HEK293T (cell line): Measurements from ENCODE around the gene ZIC2.

Experiments
- BHLHE40 ChIP-seq: fragments of 450-650 bp; IDR thresholded peaks from 2 replicates; pipeline ENCODE4 v1.6.1; 2016; ENCODE audit warnings: mild to moderate bottlenecking, moderate library complexity, borderline replicate concordance
- ELF4 ChIP-seq: fragments of 450-650 bp; IDR thresholded peaks from 2 replicates; pipeline ENCODE4 v1.6.1; 2017; ENCODE audit warnings: antibody characterized with exemption
- FOXA1 ChIP-seq: fragments of 450-650 bp; IDR thresholded peaks from 2 replicates; pipeline ENCODE4 v1.6.1; 2016; ENCODE audit warnings: mild to moderate bottlenecking
- FOXK2 ChIP-seq: fragments of 450-650 bp; IDR thresholded peaks from 2 replicates; pipeline ENCODE4 v1.6.1; 2016; ENCODE audit warnings: mild to moderate bottlenecking
- FOXM1 ChIP-seq: fragments of 450-650 bp; IDR thresholded peaks from 2 replicates; pipeline ENCODE4 v1.6.1; 2017; ENCODE audit warnings: mild to moderate bottlenecking, borderline replicate concordance
- HDGF ChIP-seq: fragments of 450-650 bp; IDR thresholded peaks from 2 replicates; pipeline ENCODE4 v1.6.1; 2017; ENCODE audit warnings: antibody characterized with exemption, borderline replicate concordance
- L3MBTL2 ChIP-seq: fragments of 450-650 bp; conservative IDR thresholded peaks from 2 replicates; pipeline ENCODE4 v1.6.1; 2016; ENCODE audit warnings: mild to moderate bottlenecking
- LEF1 ChIP-seq: fragments of 450-650 bp; IDR thresholded peaks from 2 replicates; pipeline ENCODE4 v1.6.1; 2017; ENCODE audit warnings: mild to moderate bottlenecking, borderline replicate concordance
- NFRKB ChIP-seq: fragments of 450-650 bp; IDR thresholded peaks from 2 replicates; pipeline ENCODE4 v1.6.1; 2016; ENCODE audit warnings: mild to moderate bottlenecking, moderate library complexity
- PKNOX1 ChIP-seq: fragments of 450-650 bp; IDR thresholded peaks from 2 replicates; pipeline ENCODE4 v1.6.1; 2016
- SP1 ChIP-seq: fragments of 450-650 bp; IDR thresholded peaks from 2 replicates; pipeline ENCODE4 v1.6.1; 2017
- SUZ12 ChIP-seq: fragments of 450-650 bp; IDR thresholded peaks from 2 replicates; pipeline ENCODE4 v1.6.1; 2016; ENCODE audit warnings: mild to moderate bottlenecking
- TARDBP ChIP-seq: fragments of 450-650 bp; IDR thresholded peaks from 2 replicates; pipeline ENCODE4 v1.6.1; 2016
- ZNF384 ChIP-seq: fragments of 450-650 bp; IDR thresholded peaks from 2 replicates; pipeline ENCODE4 v1.6.1; 2016

DNA sequence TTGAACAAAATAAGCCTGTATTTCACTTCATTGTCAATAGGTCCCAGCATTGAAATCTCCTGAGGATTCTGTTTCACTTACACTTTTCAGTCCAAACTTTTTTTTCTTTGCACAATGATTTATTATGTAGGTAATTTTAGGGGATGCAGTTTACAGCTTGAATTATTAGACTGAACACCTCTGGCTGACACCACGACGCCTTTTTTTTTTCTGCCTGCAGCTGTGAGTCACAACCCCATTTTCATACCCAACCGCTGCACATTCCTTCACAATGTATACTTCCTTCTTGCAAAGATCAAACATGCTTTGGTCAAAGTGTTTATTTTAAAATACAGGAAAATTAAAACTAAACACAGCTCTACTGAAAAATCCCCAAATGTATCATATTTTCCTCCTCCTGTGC is 11.4 kb downstream of the ZIC2 start:
- peak; percentile 90 for TF ChIP-seq ZNF384
- TF ChIP-seq PKNOX1: peak; percentile 70
- no peak for TF ChIP-seq SP1
- TF ChIP-seq FOXA1: no peak
- TF ChIP-seq HDGF: no peak
- no peak for TF ChIP-seq LEF1
- TF ChIP-seq ELF4: no peak
- no peak for TF ChIP-seq TARDBP
- TF ChIP-seq BHLHE40: no peak
- no peak for TF ChIP-seq FOXM1
- TF ChIP-seq FOXK2: no peak
- TF ChIP-seq NFRKB: no peak
- TF ChIP-seq L3MBTL2: no peak
- no peak for TF ChIP-seq SUZ12
